Keratinocyte (primary cell): ENCODE measurements around the gene UNC79. TPM values are rescaled to one million over a fixed set of nuclear protein-coding genes. Genes with fewer than 3 reads are reported as not detected.
"Not testable (repeated sequence)": the region's sequence is repeated elsewhere in the genome, so short reads cannot be mapped to it uniquely, and the experiment has no call there.

Experiments
- DNase-seq: peaks from one replicate; pipeline ENCODE4 v3.0.0-alpha.2; 2011; ENCODE audit warnings: low read depth, missing footprints, low spot score
- FAIRE-seq: peaks from 2 replicates; lab custom pipeline; 2011; peaks lifted over from hg19 to GRCh38; lab: Jason Lieb, UNC
- H2AFZ ChIP-seq: 2 replicates; pipeline ENCODE4 v1.6.0; 2012; ENCODE audit warnings: low read length, control low read depth, inconsistent platforms; ENCODE audit not compliant: control insufficient read depth
- H3K27ac ChIP-seq: 2 replicates; pipeline ENCODE4 v1.5.1; 2011; ENCODE audit warnings: low read length; ENCODE audit not compliant: control insufficient read depth, insufficient read depth
- H3K27me3 ChIP-seq: 3 replicates; pipeline ENCODE4 v1.6.0; 2011; ENCODE audit warnings: low read length; ENCODE audit not compliant: control insufficient read depth, insufficient read depth; ENCODE audit errors: extremely low read depth
- H3K36me3 ChIP-seq, 2 experiments: 2 replicates in 1 of 2; 3 replicates in 1 of 2; pipeline ENCODE4 v1.5.1; 2011; ENCODE audit warnings: low read length in 2 of 2, mild to moderate bottlenecking in 1 of 2; ENCODE audit not compliant: control insufficient read depth in 2 of 2, insufficient read depth in 2 of 2; ENCODE audit errors: extremely low read depth in 1 of 2
- H3K4me1 ChIP-seq: 3 replicates; pipeline ENCODE4 v1.5.1; 2011; ENCODE audit warnings: low read length; ENCODE audit not compliant: control insufficient read depth, insufficient read depth; ENCODE audit errors: extremely low read depth
- H3K4me2 ChIP-seq: 3 replicates; pipeline ENCODE4 v1.6.0; 2011; ENCODE audit warnings: low read depth, low read length; ENCODE audit not compliant: control insufficient read depth, insufficient read depth; ENCODE audit errors: extremely low read depth
- H3K4me3 ChIP-seq, 3 experiments: fragments of 200-600 bp in 1 of 3; sonication (generic) in 1 of 3; 2 replicates in 2 of 3; 3 replicates in 1 of 3; pipeline ENCODE4 v1.5.1; 2011 to 2016; ENCODE audit warnings: low read length in 3 of 3, mild to moderate bottlenecking in 3 of 3, control low read depth in 2 of 3, inconsistent platforms in 1 of 3, low read depth in 1 of 3, mixed read lengths in 1 of 3, mixed run types in 1 of 3, moderate library complexity in 1 of 3; ENCODE audit not compliant: control insufficient read depth in 2 of 3, insufficient read depth in 2 of 3; ENCODE audit errors: extremely low read depth in 1 of 3
- H3K79me2 ChIP-seq: 2 replicates; pipeline ENCODE4 v1.6.0; 2012; ENCODE audit warnings: low read length; ENCODE audit not compliant: control insufficient read depth, insufficient read depth
- H3K9ac ChIP-seq: 3 replicates; pipeline ENCODE4 v1.6.0; 2011; ENCODE audit warnings: low read length; ENCODE audit not compliant: control insufficient read depth, insufficient read depth; ENCODE audit errors: extremely low read depth
- H3K9me1 ChIP-seq: 3 replicates; pipeline ENCODE4 v1.6.0; 2011; ENCODE audit warnings: low read length; ENCODE audit not compliant: control insufficient read depth, insufficient read depth; ENCODE audit errors: extremely low read depth
- H3K9me3 ChIP-seq: 2 replicates; pipeline ENCODE4 v1.5.1; 2012; ENCODE audit warnings: low read depth, low read length; ENCODE audit not compliant: control insufficient read depth
- H4K20me1 ChIP-seq: 3 replicates; pipeline ENCODE4 v1.6.0; 2011; ENCODE audit warnings: low read length; ENCODE audit not compliant: control insufficient read depth, insufficient read depth; ENCODE audit errors: extremely low read depth
- EZH2 ChIP-seq: IDR thresholded peaks from one replicate; pipeline ENCODE4 v1.6.1; 2012; ENCODE audit warnings: inconsistent platforms, mild to moderate bottlenecking, low read length, moderate library complexity
- dilution Hi-C: fragments of 300-500 bp; cut with MboI; formaldehyde crosslinking; loops from one replicate; pipeline ENCODE4 v1.7.0; 2020; ENCODE audit warnings: low sequenced_read_pairs; ENCODE audit not compliant: extremely low pct_ligation_motif_present
- polyA plus RNA-seq, 5 experiments: library from polyadenylated mRNA; depleted of rRNA in 3 of 5; stranded (reverse) in 3 of 5; stranded (forward) in 1 of 5; unstranded in 1 of 5; fragments of >200 nt; gene quantifications; 1 replicate in 1 of 5; 2 replicates in 3 of 5; 3 replicates in 1 of 5; pipeline versions ENCODE4 v1.2.1 to v1.2.3, GENCODE V29; 2011 to 2012; ENCODE audit warnings: missing spikeins in 2 of 5, low read depth in 1 of 5, low replicate concordance in 1 of 5
- TF ChIP-seq, protein P1 (sequence below), 3 experiments: IDR thresholded peaks in 1 of 3; conservative IDR thresholded peaks in 1 of 3; optimal IDR thresholded peaks in 1 of 3; 2 replicates in 2 of 3; 3 replicates in 1 of 3; pipeline versions ENCODE3 to v1.5.1; 2011; ENCODE audit warnings: low read length in 3 of 3, mild to moderate bottlenecking in 3 of 3, moderate library complexity in 2 of 3, control low read depth in 1 of 3, inconsistent platforms in 1 of 3; ENCODE audit not compliant: insufficient read depth in 2 of 3; ENCODE audit errors: extremely low read depth in 1 of 3

The UNC79 gene
- polyA plus RNA-seq, 1 donor (not counting 4 experiments of a cell fraction or from before 2014, with no cell fraction given), result 0.01 TPM

DNA sequence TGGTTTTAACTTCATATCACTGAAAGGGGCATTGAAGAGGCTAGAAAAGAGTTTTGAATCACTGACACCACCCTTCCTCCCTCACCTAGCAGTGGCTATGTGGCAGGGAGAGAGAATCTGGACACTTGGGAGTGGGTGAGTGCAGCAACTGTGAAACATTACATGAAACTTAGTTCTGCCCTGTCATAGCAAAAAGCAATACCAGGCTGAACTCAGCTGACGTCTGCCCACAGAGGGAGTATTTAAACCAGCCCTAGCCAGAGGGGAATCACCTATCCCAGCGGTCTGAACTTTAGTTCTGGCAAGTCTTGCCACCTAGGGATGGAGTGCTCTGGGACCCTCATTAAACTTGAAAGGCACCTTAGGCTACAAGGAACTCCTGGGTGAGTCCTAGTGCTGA is 20.7 kb upstream of the UNC79 start:
- no peak for TF ChIP-seq EZH2
- TF ChIP-seq, protein P1, sequence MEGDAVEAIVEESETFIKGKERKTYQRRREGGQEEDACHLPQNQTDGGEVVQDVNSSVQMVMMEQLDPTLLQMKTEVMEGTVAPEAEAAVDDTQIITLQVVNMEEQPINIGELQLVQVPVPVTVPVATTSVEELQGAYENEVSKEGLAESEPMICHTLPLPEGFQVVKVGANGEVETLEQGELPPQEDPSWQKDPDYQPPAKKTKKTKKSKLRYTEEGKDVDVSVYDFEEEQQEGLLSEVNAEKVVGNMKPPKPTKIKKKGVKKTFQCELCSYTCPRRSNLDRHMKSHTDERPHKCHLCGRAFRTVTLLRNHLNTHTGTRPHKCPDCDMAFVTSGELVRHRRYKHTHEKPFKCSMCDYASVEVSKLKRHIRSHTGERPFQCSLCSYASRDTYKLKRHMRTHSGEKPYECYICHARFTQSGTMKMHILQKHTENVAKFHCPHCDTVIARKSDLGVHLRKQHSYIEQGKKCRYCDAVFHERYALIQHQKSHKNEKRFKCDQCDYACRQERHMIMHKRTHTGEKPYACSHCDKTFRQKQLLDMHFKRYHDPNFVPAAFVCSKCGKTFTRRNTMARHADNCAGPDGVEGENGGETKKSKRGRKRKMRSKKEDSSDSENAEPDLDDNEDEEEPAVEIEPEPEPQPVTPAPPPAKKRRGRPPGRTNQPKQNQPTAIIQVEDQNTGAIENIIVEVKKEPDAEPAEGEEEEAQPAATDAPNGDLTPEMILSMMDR (optimal IDR thresholded peaks at IDR 0.05 in 1 of 3, IDR thresholded peaks at IDR 0.05 in 1 of 3, conservative IDR thresholded peaks at IDR 0.05 in 1 of 3; ENCODE audit: extremely low read depth in 1 of 3, insufficient read depth in 2 of 3, low read length in 3 of 3), result no peak
- Histone ChIP-seq H3K4me2 (no peak overlapping the region), H3K27me3 (no peaks in the 10 kb centered on the region), H3K27ac (no peak overlapping the region), H3K79me2 (no peaks in the 10 kb centered on the region), H3K36me3 (no peaks in the 10 kb centered on the region), H4K20me1 (no peaks in the 10 kb centered on the region), H3K9me1 (no peaks in the 10 kb centered on the region), H2AFZ (no peak overlapping the region), H3K9ac (no peak overlapping the region), H3K9me3 (no peaks in the 10 kb centered on the region), H3K4me3 (no peak overlapping the region), H3K4me1 (no peaks in the 10 kb centered on the region)
- dilution Hi-C loops, result no loop called here
- no peak for DNase-seq
- no peak for FAIRE-seq

DNA sequence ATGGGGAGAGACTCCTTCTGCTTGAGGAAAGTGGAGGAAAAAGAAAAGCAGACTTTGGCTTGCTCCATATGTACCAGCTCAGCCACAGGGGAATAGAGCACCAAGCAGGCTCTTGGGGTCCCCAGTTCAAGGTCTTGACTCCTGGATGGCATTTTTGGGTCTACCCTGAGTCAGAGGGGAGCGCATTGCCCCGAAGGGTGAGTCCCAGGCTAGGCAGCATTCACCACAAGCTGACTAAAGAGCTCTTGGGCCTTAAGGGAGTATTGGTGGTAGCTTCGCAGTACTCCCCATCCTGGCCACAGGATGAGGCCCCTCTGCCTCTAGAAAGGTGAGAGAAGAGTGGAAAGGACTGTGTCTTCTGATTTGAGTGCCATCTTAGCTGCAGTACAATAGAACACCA is 19.8 kb upstream of the UNC79 start:
- H3K9me1 ChIP-seq, result no peaks in the 10 kb centered on the region

DNA sequence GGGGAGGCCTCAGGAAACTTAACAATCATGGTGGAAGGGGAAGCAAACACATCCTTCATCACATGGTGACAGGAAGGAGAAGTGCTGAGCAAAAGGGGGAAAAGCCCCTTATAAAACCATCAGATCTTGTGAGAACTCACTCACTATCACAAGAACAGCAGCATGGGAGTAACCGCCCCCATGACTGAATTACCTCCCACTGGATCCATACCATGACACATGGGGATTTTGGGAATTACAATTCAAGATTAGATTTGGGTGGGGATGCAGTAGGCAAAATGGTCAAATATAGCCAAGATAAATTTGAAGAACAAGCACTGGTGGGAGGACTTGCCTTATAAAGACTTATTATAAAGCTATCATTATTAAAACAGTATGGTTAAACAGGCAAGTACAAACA is 5.6 kb upstream of the UNC79 start:
- H3K9me1 ChIP-seq, DNase-seq, FAIRE-seq, H3K9me3 ChIP-seq, H3K36me3 ChIP-seq, H3K27ac ChIP-seq, H3K4me2 ChIP-seq, H3K79me2 ChIP-seq, H3K4me1 ChIP-seq, H3K4me3 ChIP-seq, H2AFZ ChIP-seq, dilution Hi-C loops, H4K20me1 ChIP-seq, H3K9ac ChIP-seq, H3K27me3 ChIP-seq: not testable (repeated sequence)

More for the DNA sequence above, 19.8 kb upstream of the UNC79 start:
- no peak overlapping the region for H3K4me2 ChIP-seq
- no peaks in the 10 kb centered on the region for H3K79me2 ChIP-seq
- dilution Hi-C loops, result no loop called here
- no peak overlapping the region for H2AFZ ChIP-seq
- H3K27ac ChIP-seq, result no peak overlapping the region
- H3K9ac ChIP-seq, result no peak overlapping the region
- H3K9me3 ChIP-seq, result no peaks in the 10 kb centered on the region
- FAIRE-seq, result no peak
- DNase-seq, result no peak
- TF ChIP-seq EZH2, result no peak
- TF ChIP-seq, protein P1 (optimal IDR thresholded peaks at IDR 0.05 in 1 of 3, IDR thresholded peaks at IDR 0.05 in 1 of 3, conservative IDR thresholded peaks at IDR 0.05 in 1 of 3; ENCODE audit: extremely low read depth in 1 of 3, insufficient read depth in 2 of 3, low read length in 3 of 3), result no peak
- H3K36me3 ChIP-seq, result no peaks in the 10 kb centered on the region
- no peaks in the 10 kb centered on the region for H4K20me1 ChIP-seq
- H3K4me1 ChIP-seq, result no peaks in the 10 kb centered on the region
- no peaks in the 10 kb centered on the region for H3K27me3 ChIP-seq
- H3K4me3 ChIP-seq, result no peak overlapping the region
